HG02973 (cell line): ENCODE data around the gene UBE2Q1.
"Not testable (repeated sequence)": the region's sequence is repeated elsewhere in the genome, so short reads cannot be mapped to it uniquely, and the experiment has no call there.

Source experiments
- ATAC-seq: cut with Tn5 transposase; IDR thresholded peaks from one replicate; pipeline ENCODE4 v1.9.1; 2021; ENCODE audit warnings: moderate library complexity; ENCODE audit not compliant: unreplicated experiment

Gene UBE2Q1

GRCh38 chr1:154551474-154551873 is 7.0 kb downstream of the UBE2Q1 start:
- no peak for ATAC-seq

GRCh38 chr1:154550657-154551056 is 7.8 kb downstream of the UBE2Q1 start:
- ATAC-seq, result no peak

GRCh38 chr1:154550070-154550469 is 8.4 kb downstream of the UBE2Q1 start:
- no peak for ATAC-seq

- no peak for ATAC-seq
Observed at GRCh38 chr1:154549202-154549770, 9.2 kb downstream of the UBE2Q1 start.

- no peak for ATAC-seq
Observed at GRCh38 chr1:154548028-154548427, 10.4 kb downstream of the UBE2Q1 start.

GRCh38 chr1:154547105-154547732 is 11.2 kb downstream of the UBE2Q1 start:
- ATAC-seq, result no peak

- no peak for ATAC-seq
Observed at GRCh38 chr1:154546264-154547063, 12.0 kb downstream of the UBE2Q1 start.

- ATAC-seq, result no peak
Observed at GRCh38 chr1:154541231-154541630, 17.2 kb downstream of the UBE2Q1 start.

GRCh38 chr1:154539486-154540483 is 18.7 kb downstream of the UBE2Q1 start:
- ATAC-seq, result no peak

- ATAC-seq, result no peak
Observed at GRCh38 chr1:154536570-154536969, 21.9 kb downstream of the UBE2Q1 start.

- ATAC-seq, result no peak
Observed at GRCh38 chr1:154533952-154534844, 24.3 kb downstream of the UBE2Q1 start.

- ATAC-seq, result not testable (repeated sequence)
Observed at GRCh38 chr1:154531950-154532349, 26.5 kb downstream of the UBE2Q1 start.

- no peak for ATAC-seq
Observed at GRCh38 chr1:154529308-154529707, 29.2 kb downstream of the UBE2Q1 start.

GRCh38 chr1:154527192-154527591 is 31.3 kb downstream of the UBE2Q1 start:
- no peak for ATAC-seq

- ATAC-seq, result no peak
Observed at GRCh38 chr1:154524881-154525280, 33.6 kb downstream of the UBE2Q1 start.

- no peak for ATAC-seq
Observed at GRCh38 chr1:154521695-154522094, 36.8 kb downstream of the UBE2Q1 start.

GRCh38 chr1:154520333-154520732 is 38.1 kb downstream of the UBE2Q1 start:
- ATAC-seq, result no peak

GRCh38 chr1:154519591-154519991 is 38.9 kb downstream of the UBE2Q1 start:
- ATAC-seq, result no peak

GRCh38 chr1:154517661-154518060 is 40.8 kb downstream of the UBE2Q1 start:
- no peak for ATAC-seq

GRCh38 chr1:154514066-154514553 is 44.4 kb downstream of the UBE2Q1 start:
- ATAC-seq, result no peak
